ENCODE measurements around the gene ARIH1.
"Not testable (repeated sequence)": the region's sequence is repeated elsewhere in the genome, so short reads cannot be mapped to it uniquely, and the experiment has no call there.

ARIH1 gene

DNA sequence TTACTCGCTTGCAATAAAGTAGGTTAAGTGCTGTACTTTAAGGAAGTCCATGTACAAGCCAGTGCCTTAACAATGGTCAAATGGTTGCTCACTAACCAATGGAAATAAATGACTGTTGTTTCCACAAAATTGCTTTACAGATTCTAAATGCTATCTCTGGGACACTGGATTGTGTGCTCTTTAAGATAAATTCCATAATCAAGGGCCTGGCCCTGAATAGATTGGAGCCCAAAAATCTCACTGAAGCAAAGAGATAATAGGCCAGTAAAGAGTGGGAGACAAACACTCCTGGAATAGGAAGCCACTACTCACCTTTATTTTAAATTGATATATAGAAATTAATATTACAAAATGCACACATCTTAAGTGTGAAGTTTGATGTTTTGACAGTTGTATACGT, 118.0 kb downstream of the ARIH1 start:
- DNase-seq (ENCODE audit: low read depth), result no peak

DNA sequence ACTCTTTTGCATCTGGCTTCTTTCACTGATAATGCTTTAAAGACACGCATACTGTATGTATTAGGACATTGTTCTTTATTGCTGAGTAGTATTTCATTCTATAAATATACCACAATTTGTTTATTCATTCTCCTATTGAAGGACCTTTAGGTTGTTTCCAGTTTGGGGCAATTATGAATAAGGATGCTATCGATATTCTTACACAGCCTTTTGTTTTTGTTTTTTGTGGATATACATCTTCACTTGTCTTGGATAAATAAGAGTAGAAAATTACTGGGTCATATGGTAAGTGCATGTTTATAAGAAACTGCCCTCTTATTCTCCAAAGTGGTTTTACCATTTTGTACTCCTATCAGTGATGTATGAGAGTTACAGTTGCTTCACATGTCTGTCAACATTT, 118.5 kb downstream of the ARIH1 start:
- no peak overlapping the region for H3K4me3 ChIP-seq (ENCODE audit: low read depth, low read length)
- DNase-seq (ENCODE audit: low read depth), result no peak
- TF ChIP-seq, protein P1, sequence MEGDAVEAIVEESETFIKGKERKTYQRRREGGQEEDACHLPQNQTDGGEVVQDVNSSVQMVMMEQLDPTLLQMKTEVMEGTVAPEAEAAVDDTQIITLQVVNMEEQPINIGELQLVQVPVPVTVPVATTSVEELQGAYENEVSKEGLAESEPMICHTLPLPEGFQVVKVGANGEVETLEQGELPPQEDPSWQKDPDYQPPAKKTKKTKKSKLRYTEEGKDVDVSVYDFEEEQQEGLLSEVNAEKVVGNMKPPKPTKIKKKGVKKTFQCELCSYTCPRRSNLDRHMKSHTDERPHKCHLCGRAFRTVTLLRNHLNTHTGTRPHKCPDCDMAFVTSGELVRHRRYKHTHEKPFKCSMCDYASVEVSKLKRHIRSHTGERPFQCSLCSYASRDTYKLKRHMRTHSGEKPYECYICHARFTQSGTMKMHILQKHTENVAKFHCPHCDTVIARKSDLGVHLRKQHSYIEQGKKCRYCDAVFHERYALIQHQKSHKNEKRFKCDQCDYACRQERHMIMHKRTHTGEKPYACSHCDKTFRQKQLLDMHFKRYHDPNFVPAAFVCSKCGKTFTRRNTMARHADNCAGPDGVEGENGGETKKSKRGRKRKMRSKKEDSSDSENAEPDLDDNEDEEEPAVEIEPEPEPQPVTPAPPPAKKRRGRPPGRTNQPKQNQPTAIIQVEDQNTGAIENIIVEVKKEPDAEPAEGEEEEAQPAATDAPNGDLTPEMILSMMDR (IDR thresholded peaks at IDR 0.05; ENCODE audit: low read depth, low read length, missing control alignments), result no peak

More for the DNA sequence above, 118.0 kb downstream of the ARIH1 start:
- H3K4me3 ChIP-seq (ENCODE audit: low read depth, low read length), result no peak overlapping the region
- TF ChIP-seq, protein P1 (IDR thresholded peaks at IDR 0.05; ENCODE audit: low read depth, low read length, missing control alignments), result no peak

DNA sequence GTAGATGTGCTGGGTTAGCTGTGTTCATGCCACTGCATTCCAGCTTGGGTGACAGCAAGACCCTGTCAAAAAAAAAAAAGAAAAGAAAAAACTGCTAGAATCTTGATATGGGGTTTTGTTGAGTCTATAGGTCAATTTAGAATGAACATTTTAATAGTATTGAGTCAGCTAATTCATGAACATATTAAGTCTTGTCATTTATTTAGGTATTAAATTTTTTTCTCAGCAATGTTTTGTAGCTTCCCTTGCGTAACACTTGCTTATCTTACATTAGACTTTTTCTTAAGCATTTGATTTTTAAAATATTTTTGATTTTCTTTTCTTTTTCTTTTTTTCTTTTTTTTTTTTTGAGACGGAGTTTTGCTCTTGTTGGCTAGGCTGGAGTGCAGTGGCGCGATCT, 119.7 kb downstream of the ARIH1 start:
- DNase-seq (ENCODE audit: low read depth), result no peak
- no peak overlapping the region for H3K4me3 ChIP-seq (ENCODE audit: low read depth, low read length)
- TF ChIP-seq, protein P1 (IDR thresholded peaks at IDR 0.05; ENCODE audit: low read depth, low read length, missing control alignments), result no peak

DNA sequence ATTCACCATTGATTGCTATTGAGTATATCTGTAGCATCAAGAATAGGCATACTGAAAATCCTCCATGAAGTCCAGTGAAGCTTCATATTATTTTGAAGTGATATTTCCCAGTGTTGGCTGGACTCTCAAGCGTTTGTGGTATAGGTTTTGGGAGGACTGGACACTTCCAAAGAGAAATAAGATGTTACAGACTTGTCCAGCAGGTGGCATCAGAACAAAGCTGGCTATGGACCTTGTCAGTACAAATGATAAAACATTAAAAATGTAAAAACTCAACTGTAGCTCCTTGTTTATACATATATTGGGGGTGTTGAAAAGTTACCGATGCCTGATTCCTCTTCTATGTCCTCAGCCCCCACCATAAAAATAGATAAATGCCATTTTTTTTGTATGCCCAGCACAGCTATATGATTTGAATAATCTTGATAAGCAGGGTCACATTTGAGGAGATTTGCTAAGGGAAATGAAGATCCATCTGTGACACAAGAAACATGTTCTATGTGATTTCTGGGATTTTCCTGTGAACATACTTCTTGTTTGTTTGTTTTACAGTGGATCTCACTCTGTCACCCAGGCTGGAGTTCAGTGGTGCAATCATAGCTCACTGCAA, 125.8 kb downstream of the ARIH1 start:
- peak; percentile 10 for DNase-seq (ENCODE audit: low read depth)
- no peak overlapping the region for H3K4me3 ChIP-seq (ENCODE audit: low read depth, low read length)
- TF ChIP-seq, protein P1 (IDR thresholded peaks at IDR 0.05; ENCODE audit: low read depth, low read length, missing control alignments), result peak; percentile 62

DNA sequence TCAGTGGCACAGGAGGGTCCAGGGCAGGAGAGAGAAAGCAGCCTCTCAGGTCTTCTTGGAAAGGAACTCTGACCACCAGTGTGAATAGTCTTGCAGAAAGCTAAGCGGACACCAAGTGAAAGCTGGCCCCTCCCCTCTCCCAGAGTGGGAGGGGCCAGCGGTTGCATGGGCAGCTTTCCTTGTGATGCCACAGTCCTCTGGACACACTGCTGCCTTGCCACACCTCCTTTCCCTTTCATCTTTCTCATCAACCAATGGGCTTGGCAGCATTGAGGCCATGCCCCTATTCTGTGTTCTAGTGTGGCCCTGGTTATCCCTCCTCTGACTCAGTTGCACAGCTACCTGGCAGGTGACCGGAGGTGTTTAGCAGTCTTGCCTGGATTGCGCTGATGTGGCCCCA, 130.7 kb downstream of the ARIH1 start:
- DNase-seq (ENCODE audit: low read depth), result no peak
- H3K4me3 ChIP-seq (ENCODE audit: low read depth, low read length), result no peak overlapping the region
- TF ChIP-seq, protein P1 (IDR thresholded peaks at IDR 0.05; ENCODE audit: low read depth, low read length, missing control alignments), result no peak

DNA sequence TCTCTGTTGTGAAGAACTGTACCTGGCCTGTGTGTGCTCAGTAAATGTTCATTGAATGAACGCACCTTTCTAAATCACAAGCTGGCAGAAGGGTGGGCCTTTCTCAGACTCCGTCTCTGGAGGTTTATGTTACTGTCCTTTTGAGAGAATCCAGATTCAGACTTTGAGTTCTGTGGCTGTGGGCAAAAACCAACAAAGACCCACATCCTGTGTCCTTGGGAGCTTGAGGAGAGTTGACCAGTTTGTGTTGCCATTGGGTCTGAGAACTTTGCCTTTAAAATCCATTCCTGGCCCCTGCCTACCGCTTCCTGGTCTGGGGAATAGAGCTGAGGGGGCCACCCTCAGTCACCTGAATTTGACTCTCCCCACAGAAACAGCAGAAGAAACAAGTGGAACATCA, 134.0 kb downstream of the ARIH1 start:
- not testable (repeated sequence) for H3K4me3 ChIP-seq (ENCODE audit: low read depth, low read length); DNase-seq (ENCODE audit: low read depth)

DNA sequence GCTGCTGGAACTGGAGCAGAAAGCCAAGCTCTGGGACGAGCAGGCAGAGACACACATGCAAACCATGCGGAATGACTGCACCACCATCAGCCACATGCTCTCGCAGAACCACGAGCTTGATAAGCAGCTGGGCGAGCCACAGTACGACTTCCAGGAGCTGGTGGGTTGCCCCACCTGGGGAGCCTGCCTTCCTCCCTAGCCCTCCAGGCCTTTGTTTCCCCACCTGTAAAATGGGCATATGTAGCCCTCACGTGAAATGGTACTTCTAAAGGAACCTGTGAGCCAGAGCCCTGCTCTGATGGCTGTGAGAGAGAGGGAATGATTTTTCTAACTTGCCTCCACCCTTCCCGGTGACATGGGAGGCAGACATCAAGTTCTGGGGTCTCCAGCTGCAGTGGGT, 135.7 kb downstream of the ARIH1 start:
- TF ChIP-seq, protein P1 (IDR thresholded peaks at IDR 0.05; ENCODE audit: low read depth, low read length, missing control alignments), result no peak
- H3K4me3 ChIP-seq (ENCODE audit: low read depth, low read length), result no peak overlapping the region
- no peak for DNase-seq (ENCODE audit: low read depth)

DNA sequence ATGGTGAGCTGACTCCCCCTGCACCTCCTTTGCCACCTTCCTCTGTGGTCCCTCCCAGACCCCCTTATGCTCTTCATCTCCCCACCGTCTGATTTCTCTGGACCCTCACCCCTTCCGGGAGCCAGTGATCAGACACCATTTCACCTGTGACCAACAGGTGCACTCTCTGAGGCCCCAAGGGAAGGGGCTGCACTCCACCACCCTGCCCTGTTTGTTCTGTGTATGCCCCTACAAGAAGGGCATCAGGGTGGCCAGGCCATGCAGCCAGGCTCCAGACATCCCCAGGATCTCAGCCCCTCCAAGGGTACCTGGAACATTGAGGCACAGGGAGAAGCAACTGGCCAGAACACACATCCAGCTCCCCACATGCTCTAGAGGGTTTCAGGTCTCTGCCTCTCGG, 138.2 kb downstream of the ARIH1 start:
- not testable (repeated sequence) for DNase-seq (ENCODE audit: low read depth)

More for the DNA sequence above, 138.2 kb downstream of the ARIH1 start:
- H3K4me3 ChIP-seq (ENCODE audit: low read depth, low read length), result not testable (repeated sequence)
